WTC11 (cell line): Measurements from ENCODE around the gene VILL.

Experiments
- CREB1 ChIP-seq: sonication (generic); formaldehyde crosslinking; IDR thresholded peaks from 2 replicates; pipeline ENCODE4 v1.8.0; 2023; ENCODE audit warnings: mild to moderate bottlenecking, missing genetic modification reagents
- ELF4 ChIP-seq: sonication (generic); formaldehyde crosslinking; IDR thresholded peaks from 2 replicates; pipeline ENCODE4 v1.8.1; 2022; ENCODE audit warnings: low read depth, mild to moderate bottlenecking, moderate library complexity, missing genetic modification reagents
- GRHL2 ChIP-seq: fragments of 250-450 bp; sonication (Bioruptor Pico); IDR thresholded peaks from 2 replicates; pipeline ENCODE4 v1.8.0; 2022; ENCODE audit warnings: mild to moderate bottlenecking, moderate library complexity; ENCODE audit not compliant: insufficient replicate concordance, severe bottlenecking
- TEAD4 ChIP-seq: sonication (generic); formaldehyde crosslinking; IDR thresholded peaks from 2 replicates; pipeline ENCODE4 v1.8.0; 2022; ENCODE audit warnings: mild to moderate bottlenecking, missing genetic modification reagents
- ZBTB21 ChIP-seq: sonication (generic); formaldehyde crosslinking; IDR thresholded peaks from 2 replicates; pipeline ENCODE4 v1.8.1; 2023; ENCODE audit warnings: mild to moderate bottlenecking, missing genetic modification reagents, borderline replicate concordance
- ZNF263 ChIP-seq: sonication (generic); formaldehyde crosslinking; IDR thresholded peaks from 2 replicates; pipeline ENCODE4 v1.8.1; 2022; ENCODE audit warnings: low read depth, mild to moderate bottlenecking, moderate library complexity, missing genetic modification reagents
- ZNF317 ChIP-seq: sonication (generic); formaldehyde crosslinking; IDR thresholded peaks from 2 replicates; pipeline ENCODE4 v1.8.1; 2023; ENCODE audit warnings: low read depth, mild to moderate bottlenecking, moderate library complexity, missing genetic modification reagents, borderline replicate concordance
- TF ChIP-seq, protein P1 (sequence below): sonication (generic); formaldehyde crosslinking; IDR thresholded peaks from 2 replicates; pipeline ENCODE4 v1.8.1; 2023; ENCODE audit warnings: mild to moderate bottlenecking, missing genetic modification reagents, moderate library complexity
- TF ChIP-seq, protein P2 (sequence below): fragments of 200-600 bp; IDR thresholded peaks from 2 replicates; pipeline ENCODE4 v1.8.0; 2022; ENCODE audit warnings: antibody characterized with exemption

DNA sequence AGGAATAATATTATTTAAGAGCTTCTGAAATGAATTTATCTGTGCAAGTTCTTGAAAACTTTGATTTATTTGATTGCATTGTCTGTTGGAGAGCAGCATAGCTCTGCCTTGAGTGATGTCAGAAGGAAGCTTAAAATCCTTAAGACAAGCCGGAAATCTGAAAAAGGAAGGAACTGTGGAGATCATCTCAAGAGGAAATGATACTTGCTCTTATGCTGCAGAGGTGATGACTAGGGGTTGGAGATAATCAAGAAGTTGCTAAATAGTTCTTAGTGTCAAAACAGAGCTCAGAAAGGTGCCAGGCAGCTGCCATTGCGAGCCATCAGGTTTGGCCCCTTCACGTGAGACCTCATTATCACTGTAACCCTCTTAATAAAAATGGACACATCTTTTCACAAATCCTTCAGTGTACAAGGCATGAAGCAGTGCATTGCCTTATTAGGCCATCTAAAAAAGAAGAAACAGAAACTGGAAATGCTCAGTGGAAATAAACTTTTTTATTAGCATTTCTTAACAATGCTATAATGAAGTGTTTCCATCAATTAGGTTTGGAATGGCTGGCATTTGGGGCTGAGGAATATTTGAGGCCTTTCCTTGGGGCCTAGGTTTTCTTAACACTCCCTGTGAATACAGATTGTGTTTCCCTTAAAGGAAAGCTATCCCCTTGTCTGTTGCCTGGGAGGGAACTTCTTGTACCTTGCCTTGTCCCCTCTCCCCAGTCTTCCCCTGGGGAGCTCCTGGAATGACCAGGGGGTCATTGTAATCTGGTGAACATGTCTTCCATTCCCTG, 34.5 kb upstream of the VILL start:
- no peak for TF ChIP-seq ZNF317 (CRISPR knock-in tag)
- TF ChIP-seq, protein P1, sequence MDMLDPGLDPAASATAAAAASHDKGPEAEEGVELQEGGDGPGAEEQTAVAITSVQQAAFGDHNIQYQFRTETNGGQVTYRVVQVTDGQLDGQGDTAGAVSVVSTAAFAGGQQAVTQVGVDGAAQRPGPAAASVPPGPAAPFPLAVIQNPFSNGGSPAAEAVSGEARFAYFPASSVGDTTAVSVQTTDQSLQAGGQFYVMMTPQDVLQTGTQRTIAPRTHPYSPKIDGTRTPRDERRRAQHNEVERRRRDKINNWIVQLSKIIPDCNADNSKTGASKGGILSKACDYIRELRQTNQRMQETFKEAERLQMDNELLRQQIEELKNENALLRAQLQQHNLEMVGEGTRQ (CRISPR knock-in tag): no peak
- TF ChIP-seq, protein P2, sequence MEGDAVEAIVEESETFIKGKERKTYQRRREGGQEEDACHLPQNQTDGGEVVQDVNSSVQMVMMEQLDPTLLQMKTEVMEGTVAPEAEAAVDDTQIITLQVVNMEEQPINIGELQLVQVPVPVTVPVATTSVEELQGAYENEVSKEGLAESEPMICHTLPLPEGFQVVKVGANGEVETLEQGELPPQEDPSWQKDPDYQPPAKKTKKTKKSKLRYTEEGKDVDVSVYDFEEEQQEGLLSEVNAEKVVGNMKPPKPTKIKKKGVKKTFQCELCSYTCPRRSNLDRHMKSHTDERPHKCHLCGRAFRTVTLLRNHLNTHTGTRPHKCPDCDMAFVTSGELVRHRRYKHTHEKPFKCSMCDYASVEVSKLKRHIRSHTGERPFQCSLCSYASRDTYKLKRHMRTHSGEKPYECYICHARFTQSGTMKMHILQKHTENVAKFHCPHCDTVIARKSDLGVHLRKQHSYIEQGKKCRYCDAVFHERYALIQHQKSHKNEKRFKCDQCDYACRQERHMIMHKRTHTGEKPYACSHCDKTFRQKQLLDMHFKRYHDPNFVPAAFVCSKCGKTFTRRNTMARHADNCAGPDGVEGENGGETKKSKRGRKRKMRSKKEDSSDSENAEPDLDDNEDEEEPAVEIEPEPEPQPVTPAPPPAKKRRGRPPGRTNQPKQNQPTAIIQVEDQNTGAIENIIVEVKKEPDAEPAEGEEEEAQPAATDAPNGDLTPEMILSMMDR: no peak
- no peak for TF ChIP-seq ZNF263
- no peak for TF ChIP-seq ZBTB21 (CRISPR knock-in tag)
- TF ChIP-seq ELF4 (CRISPR knock-in tag): no peak
- no peak for TF ChIP-seq CREB1 (CRISPR knock-in tag)
- TF ChIP-seq GRHL2 (CRISPR knock-in tag): no peak
- no peak for TF ChIP-seq TEAD4 (CRISPR knock-in tag)
